H1 (cell line): ENCODE results near the gene ACKR1. TPM values are rescaled to one million over a fixed set of nuclear protein-coding genes. Genes with fewer than 3 reads are reported as not detected.

Experiments used
- CTCF ChIA-PET: fragments of 300-600 bp; sonication (Branson Sonifier 250); formaldehyde crosslinking; loops from one replicate; lab custom pipeline; 2021; ENCODE audit not compliant: partially characterized antibody; lab: Charles Lee
- POLR2A ChIA-PET: fragments of 300-600 bp; sonication (Branson Sonifier 250); formaldehyde crosslinking; loops from one replicate; lab custom pipeline; 2021; ENCODE audit warnings: inconsistent platforms; ENCODE audit not compliant: partially characterized antibody; lab: Charles Lee
- DNase-seq, 2 experiments: peaks; one replicate each; pipeline versions ENCODE4 v3.0.0 to v3.0.0-alpha.2; 2010 to 2022; ENCODE audit warnings: low spot score in 2 of 2, low read depth in 1 of 2, mixed read lengths in 1 of 2
- FAIRE-seq: peaks from 2 replicates; lab custom pipeline; 2011; peaks lifted over from hg19 to GRCh38; lab: Jason Lieb, UNC
- H2AFZ ChIP-seq: 2 replicates; pipeline ENCODE4 v1.8.1; 2012; ENCODE audit warnings: low read length, inconsistent platforms
- H2AK5ac ChIP-seq: 2 replicates; pipeline ENCODE4 v1.6.1; 2013; ENCODE audit warnings: low read depth, low read length
- H2BK120ac ChIP-seq: replicated peaks from 2 replicates; pipeline ENCODE3; 2013; ENCODE audit warnings: low read depth, low read length, inconsistent platforms
- H2BK12ac ChIP-seq: 2 replicates; pipeline ENCODE4 v1.6.1; 2013; ENCODE audit warnings: low read depth, low read length
- H2BK15ac ChIP-seq: 2 replicates; pipeline ENCODE4 v1.6.1; 2013; ENCODE audit warnings: low read length
- H2BK20ac ChIP-seq: 2 replicates; pipeline ENCODE4 v1.6.1; 2013; ENCODE audit warnings: low read length
- H2BK5ac ChIP-seq: 2 replicates; pipeline ENCODE4 v1.6.1; 2013; ENCODE audit warnings: low read depth, low read length
- H3K14ac ChIP-seq: 2 replicates; pipeline ENCODE4 v1.6.1; 2013; ENCODE audit warnings: inconsistent platforms; ENCODE audit not compliant: insufficient read length
- H3K18ac ChIP-seq: 2 replicates; pipeline ENCODE4 v1.6.1; 2013; ENCODE audit warnings: low read length; ENCODE audit errors: extremely low read depth
- H3K23ac ChIP-seq: 2 replicates; pipeline ENCODE4 v1.6.1; 2013; ENCODE audit warnings: inconsistent platforms; ENCODE audit not compliant: insufficient read length
- H3K23me2 ChIP-seq: 2 replicates; pipeline ENCODE4 v1.6.1; 2013; ENCODE audit warnings: low read depth, low read length
- H3K27ac ChIP-seq: 2 replicates; pipeline ENCODE4 v1.6.1; 2011; ENCODE audit warnings: low read depth, low read length, inconsistent platforms
- H3K27me3 ChIP-seq, 4 experiments: replicated peaks in 1 of 4; 1 replicate in 1 of 4; 2 replicates in 3 of 4; pipeline versions ENCODE4 v1.6.1 to v1.8.1; 2011 to 2013; ENCODE audit warnings: low read length in 3 of 4, mild to moderate bottlenecking in 3 of 4, inconsistent platforms in 2 of 4, mixed read lengths in 2 of 4, moderate library complexity in 1 of 4; ENCODE audit not compliant: control insufficient read depth in 3 of 4, insufficient read depth in 3 of 4; ENCODE audit errors: extremely low read depth in 1 of 4
- H3K36me3 ChIP-seq, 4 experiments: 2 replicates each; pipeline versions ENCODE4 v1.6.1 to v1.8.1; 2011 to 2013; ENCODE audit warnings: mild to moderate bottlenecking in 4 of 4, low read length in 3 of 4, moderate library complexity in 2 of 4, control low read depth in 1 of 4, inconsistent platforms in 1 of 4; ENCODE audit not compliant: insufficient read depth in 4 of 4, control insufficient read depth in 2 of 4
- H3K4ac ChIP-seq: replicated peaks from 2 replicates; pipeline ENCODE3; 2013; ENCODE audit warnings: low read length, low read depth, mixed read lengths, inconsistent platforms; ENCODE audit not compliant: insufficient read length
- H3K4me1 ChIP-seq, 4 experiments: replicated peaks in 1 of 4; 1 replicate in 1 of 4; 2 replicates in 3 of 4; pipeline versions ENCODE4 v1.6.1 to v1.8.1; 2011 to 2013; ENCODE audit warnings: low read length in 3 of 4, inconsistent platforms in 2 of 4, mixed read lengths in 1 of 4; ENCODE audit not compliant: insufficient read depth in 4 of 4, control insufficient read depth in 3 of 4
- H3K4me2 ChIP-seq, 2 experiments: 2 replicates each; pipeline versions ENCODE4 v1.6.1 to v1.8.1; 2011 to 2013; ENCODE audit warnings: low read depth in 2 of 2, low read length in 2 of 2, control low read depth in 1 of 2, inconsistent platforms in 1 of 2, mild to moderate bottlenecking in 1 of 2; ENCODE audit not compliant: insufficient read depth in 1 of 2
- H3K4me3 ChIP-seq, 4 experiments: fragments of 200-600, 300-600 bp in 1 of 4; sonication (generic), shearing (Covaris generic), sonication (Bioruptor Twin) in 1 of 4; 2 replicates each; pipeline versions ENCODE4 v1.5.1 to v1.8.1; 2011 to 2016; ENCODE audit warnings: low read length in 4 of 4, low read depth in 3 of 4, control low read depth in 2 of 4, inconsistent platforms in 2 of 4, mild to moderate bottlenecking in 2 of 4, mixed read lengths in 1 of 4, moderate library complexity in 1 of 4; ENCODE audit not compliant: insufficient read depth in 2 of 4; ENCODE audit errors: extremely low read depth in 1 of 4
- H3K56ac ChIP-seq: replicated peaks from 2 replicates; pipeline ENCODE3; 2013; ENCODE audit warnings: low read depth, mild to moderate bottlenecking, mixed read lengths, low read length, inconsistent platforms; ENCODE audit not compliant: insufficient read length
- H3K79me1 ChIP-seq: 2 replicates; pipeline ENCODE4 v1.6.1; 2013; ENCODE audit warnings: low read depth, low read length, control low read depth
- H3K79me2 ChIP-seq, 2 experiments: 2 replicates each; pipeline versions ENCODE4 v1.6.1 to v1.8.1; 2012 to 2013; ENCODE audit warnings: low read length in 2 of 2, mild to moderate bottlenecking in 2 of 2, inconsistent platforms in 1 of 2; ENCODE audit not compliant: insufficient read depth in 2 of 2, control insufficient read depth in 1 of 2
- H3K9ac ChIP-seq, 4 experiments: replicated peaks in 1 of 4; 1 replicate in 1 of 4; 2 replicates in 3 of 4; pipeline versions ENCODE4 v1.6.1 to v1.8.1; 2011 to 2013; ENCODE audit warnings: low read depth in 3 of 4, low read length in 3 of 4, control low read depth in 2 of 4, mild to moderate bottlenecking in 2 of 4, moderate library complexity in 2 of 4, inconsistent platforms in 1 of 4; ENCODE audit errors: extremely low read depth in 1 of 4
- H3K9me3 ChIP-seq, 2 experiments: 2 replicates each; pipeline versions ENCODE4 v1.6.1 to v1.8.1; 2012 to 2013; ENCODE audit warnings: mild to moderate bottlenecking in 2 of 2, moderate library complexity in 2 of 2, control low read depth in 1 of 2, inconsistent platforms in 1 of 2, low read depth in 1 of 2, low read length in 1 of 2, mixed read lengths in 1 of 2; ENCODE audit not compliant: insufficient read depth in 2 of 2
- H4K20me1 ChIP-seq, 2 experiments: replicated peaks in 1 of 2; 2 replicates each; pipeline versions ENCODE3 to v1.8.1; 2011 to 2013; ENCODE audit warnings: inconsistent platforms in 2 of 2, low read length in 2 of 2, mild to moderate bottlenecking in 1 of 2; ENCODE audit not compliant: insufficient read depth in 2 of 2, control insufficient read depth in 1 of 2
- H4K5ac ChIP-seq: 2 replicates; pipeline ENCODE4 v1.6.1; 2013; ENCODE audit warnings: low read length, low read depth, mixed read lengths, inconsistent platforms; ENCODE audit not compliant: insufficient read length
- H4K8ac ChIP-seq: 2 replicates; pipeline ENCODE4 v1.8.0; 2013; ENCODE audit warnings: mild to moderate bottlenecking, moderate library complexity, low read length, inconsistent platforms; ENCODE audit not compliant: insufficient read depth; ENCODE audit errors: extremely low read depth
- H4K91ac ChIP-seq: replicated peaks from 2 replicates; pipeline ENCODE3; 2013; ENCODE audit warnings: low read length, mixed read lengths, inconsistent platforms; ENCODE audit not compliant: insufficient read length
- CREB1 ChIP-seq: IDR thresholded peaks from 2 replicates; pipeline ENCODE4 v1.6.1; 2012; ENCODE audit warnings: inconsistent platforms
- FOSL1 ChIP-seq: IDR thresholded peaks from 2 replicates; pipeline ENCODE4 v1.6.1; 2011; ENCODE audit warnings: mild to moderate bottlenecking, low read depth, low read length, moderate library complexity; ENCODE audit not compliant: insufficient read depth
- KDM4A ChIP-seq: IDR thresholded peaks from one replicate; pipeline ENCODE4 v1.7.1; 2012; ENCODE audit warnings: low read depth, mild to moderate bottlenecking, moderate library complexity, low read length, inconsistent platforms; ENCODE audit not compliant: severe bottlenecking
- SIN3A ChIP-seq, 2 experiments: IDR thresholded peaks in 1 of 2; conservative IDR thresholded peaks in 1 of 2; 2 replicates each; pipeline ENCODE4 v1.6.1; 2011 to 2012; ENCODE audit warnings: low read length in 2 of 2, improper control_type of control experiment in 1 of 2, low read depth in 1 of 2, mild to moderate bottlenecking in 1 of 2
- SP1 ChIP-seq: IDR thresholded peaks from 2 replicates; pipeline ENCODE4 v1.6.1; 2011; ENCODE audit warnings: low read depth, low read length
- polyA plus RNA-seq, 7 experiments: library from polyadenylated mRNA; depleted of rRNA in 3 of 7; stranded (reverse) in 5 of 7; unstranded in 2 of 7; fragments of >200 nt in 5 of 7; fragments of 200-250 nt in 2 of 7; gene quantifications; 1 replicate in 5 of 7; 2 replicates in 1 of 7; 4 replicates in 1 of 7; pipeline versions ENCODE4 v1.2.1 to v1.2.3, GENCODE V29; 2011 to 2013; ENCODE audit warnings: missing spikeins in 2 of 7, mixed read lengths in 2 of 7
- total RNA-seq: library from RNA; stranded (reverse); fragmentation: NEBNext Ultra II Directional; extraction: Animal tissue kit (Norgen Biotek cat#: 25700); gene quantifications from 2 replicates; pipeline ENCODE4 v1.2.1, GENCODE V29; 2021
- TF ChIP-seq, protein P1 (sequence below): IDR thresholded peaks from 2 replicates; pipeline ENCODE4 v1.6.1; 2012; ENCODE audit warnings: inconsistent platforms

Gene ACKR1
- total and polyA plus RNA-seq, 2 of the 8 experiments (the other 6 are each of a cell fraction or from before 2014, with no cell fraction given) = 0.61 to 1.00 TPM

DNA sequence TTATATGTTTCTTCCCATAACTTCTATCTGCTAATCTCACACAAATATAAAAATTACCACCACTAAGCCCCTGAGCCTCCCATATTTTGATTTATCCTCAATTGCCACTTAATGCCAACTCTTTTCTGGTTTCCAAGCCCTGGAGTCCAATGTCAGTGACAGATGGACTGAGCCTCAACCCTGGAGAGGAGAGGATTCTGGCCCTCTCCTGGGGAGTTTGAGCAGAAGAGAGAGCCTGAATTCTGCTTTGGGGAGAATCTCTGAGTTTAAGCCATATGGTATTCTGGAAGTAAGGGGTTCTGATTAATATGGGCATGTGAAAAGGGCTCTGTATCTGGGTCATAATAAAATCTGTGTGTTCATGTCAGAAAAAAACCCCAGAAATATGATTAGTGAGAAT is 24.8 kb upstream of the ACKR1 start:
- Histone ChIP-seq H2AFZ (no peak overlapping the region), H3K27ac (no peak overlapping the region), H3K23ac (no peak overlapping the region), H3K4ac (no peak overlapping the region), H3K18ac (no peak overlapping the region), H2BK5ac (no peak overlapping the region), H4K5ac (no peak overlapping the region), H3K23me2 (no peaks in the 10 kb centered on the region; the same call in 1 of the 2 replicates), H3K14ac (no peak overlapping the region), H3K79me2 (peaks cover 0 to 4% of the 10 kb centered on the region in 2 experiments; a peak in 2 of 4 replicates), H3K9ac (no peak overlapping the region), H4K91ac (no peak overlapping the region), H2BK15ac (no peak overlapping the region), H3K36me3 (no peaks in the 10 kb centered on the region), H3K4me2 (no peak overlapping the region), H3K9me3 (no peaks in the 10 kb centered on the region), H4K20me1 (peaks cover 6 to 10% of the 10 kb centered on the region in 2 experiments), H3K56ac (no peak overlapping the region), H2BK20ac (no peak overlapping the region), H3K79me1 (no peaks in the 10 kb centered on the region), H3K4me3 (no peak overlapping the region), H2AK5ac (no peak overlapping the region), H3K27me3 (no peaks in the 10 kb centered on the region), H3K4me1 (peaks cover 0 to 5% (median 2%) of the 10 kb centered on the region in 4 experiments; a peak in 2 of 7 replicates), H2BK12ac (no peak overlapping the region), H4K8ac (no peak overlapping the region), H2BK120ac (no peak overlapping the region)
- ChIA-PET CTCF (interaction anchor here (1.0 kb wide), 1 partner anchor 33 kb away, joined by 3 read pairs; no protein-coding TSS in a partner anchor), POLR2A (no interaction called here)
- FAIRE-seq (no peak), DNase-seq (no peak)
- TF ChIP-seq FOSL1 (no peak), CREB1 (no peak), SP1 (no peak), KDM4A (no peak), SIN3A (conservative IDR thresholded peaks at IDR 0.05 in 1 of 2, IDR thresholded peaks at IDR 0.05 in 1 of 2; ENCODE audit: low read depth in 1 of 2, low read length in 2 of 2) (no peak)
- TF ChIP-seq, protein P1, sequence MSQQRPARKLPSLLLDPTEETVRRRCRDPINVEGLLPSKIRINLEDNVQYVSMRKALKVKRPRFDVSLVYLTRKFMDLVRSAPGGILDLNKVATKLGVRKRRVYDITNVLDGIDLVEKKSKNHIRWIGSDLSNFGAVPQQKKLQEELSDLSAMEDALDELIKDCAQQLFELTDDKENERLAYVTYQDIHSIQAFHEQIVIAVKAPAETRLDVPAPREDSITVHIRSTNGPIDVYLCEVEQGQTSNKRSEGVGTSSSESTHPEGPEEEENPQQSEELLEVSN = no peak
